MM.1S (cell line): ENCODE measurements around the gene BMP3.

Experiments
- CTCF ChIP-seq: fragments of 300-600 bp; sonication (generic); IDR thresholded peaks from 2 replicates; pipeline ENCODE4 v1.5.1; 2016; ENCODE audit warnings: antibody characterized with exemption, low read length, mixed read lengths
- EZH2 ChIP-seq: fragments of 300-600 bp; sonication (generic); optimal IDR thresholded peaks from 2 replicates; pipeline ENCODE3; 2017; ENCODE audit warnings: low read depth, mild to moderate bottlenecking, antibody characterized with exemption, low read length, mixed read lengths
- EZH2phosphoT487 ChIP-seq: fragments of 300-600 bp; sonication (generic); IDR thresholded peaks from 2 replicates; pipeline ENCODE4 v1.6.1; 2018; ENCODE audit warnings: antibody characterized with exemption, low read length

GRCh38 chr4:81042578-81043365, 12.3 kb downstream of the BMP3 start:
- TF ChIP-seq CTCF: no peak
- TF ChIP-seq EZH2phosphoT487: no peak
- TF ChIP-seq EZH2: no peak
